GM12865 (cell line): Measurements from ENCODE around the gene ADGRB2.

Experiments used
- DNase-seq: peaks from one replicate; pipeline ENCODE4 v3.0.0; 2010; ENCODE audit warnings: low read depth
- H3K4me3 ChIP-seq: 2 replicates; pipeline ENCODE4 v1.5.1; 2011; ENCODE audit warnings: mild to moderate bottlenecking, low read depth, low read length, control low read depth
- CTCF ChIP-seq: IDR thresholded peaks from 2 replicates; pipeline ENCODE4 v1.5.1; 2011; ENCODE audit warnings: low read length, control low read depth, low read depth, inconsistent platforms; ENCODE audit not compliant: insufficient read depth; ENCODE audit errors: missing control alignments

Gene ADGRB2

GRCh38 chr1:31690921-31691320, 73.2 kb downstream of the ADGRB2 start:
- no peak for DNase-seq
- H3K4me3 ChIP-seq = no peak overlapping the region
- no peak for TF ChIP-seq CTCF

- DNase-seq = no peak
- H3K4me3 ChIP-seq = no peak overlapping the region
- TF ChIP-seq CTCF = no peak
These were observed 74.3 kb downstream of the ADGRB2 start for GRCh38 chr1:31689854-31690253.

GRCh38 chr1:31689379-31689778, 74.8 kb downstream of the ADGRB2 start:
- DNase-seq = no peak
- no peak overlapping the region for H3K4me3 ChIP-seq
- TF ChIP-seq CTCF = no peak

- TF ChIP-seq CTCF = no peak
- no peak overlapping the region for H3K4me3 ChIP-seq
- DNase-seq = no peak
These were observed 75.8 kb downstream of the ADGRB2 start for GRCh38 chr1:31688233-31688918.

DNA sequence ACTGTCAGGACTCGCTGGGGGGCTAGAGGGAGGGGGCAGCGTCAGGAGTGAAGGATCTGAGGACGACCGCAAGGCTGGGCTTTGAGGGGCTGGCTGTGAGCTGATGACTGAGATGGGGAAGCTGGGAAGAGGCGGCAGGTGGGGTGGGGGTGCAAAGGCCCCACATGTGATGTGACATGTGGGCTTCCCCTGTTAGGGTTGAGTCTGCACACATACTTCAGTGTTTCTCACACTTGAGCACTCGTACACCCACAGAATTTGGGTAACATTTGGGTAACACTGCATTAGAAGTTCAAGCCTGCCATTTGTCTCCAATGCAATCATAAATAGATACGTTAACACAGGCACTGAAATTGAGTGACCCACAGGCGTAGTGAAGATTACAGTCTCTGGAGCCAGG, 76.5 kb downstream of the ADGRB2 start:
- no peak for DNase-seq
- H3K4me3 ChIP-seq = no peak overlapping the region
- TF ChIP-seq CTCF = no peak

- no peak overlapping the region for H3K4me3 ChIP-seq
- no peak for DNase-seq
- TF ChIP-seq CTCF = no peak
These were observed 78.3 kb downstream of the ADGRB2 start for GRCh38 chr1:31685795-31686194.

DNA sequence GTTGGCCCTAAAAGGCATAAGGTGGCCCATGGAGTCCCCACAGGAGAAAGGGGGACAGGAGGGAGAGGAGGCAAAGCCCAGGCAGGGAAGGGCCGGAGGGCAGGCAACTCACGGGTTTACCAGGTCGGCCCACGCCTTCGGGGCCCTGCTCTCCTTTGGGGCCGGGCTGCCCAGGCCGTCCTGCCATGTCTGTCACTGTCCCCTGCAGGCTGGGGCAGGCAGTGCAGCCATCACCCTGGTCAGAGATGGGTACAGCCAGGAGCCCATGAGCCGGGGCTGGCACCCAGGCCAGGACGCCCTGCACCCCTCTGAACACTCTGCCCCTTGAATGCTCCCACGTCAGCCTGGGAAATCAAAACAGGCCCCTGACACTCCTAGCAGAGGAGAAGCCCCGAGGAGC, 80.1 kb downstream of the ADGRB2 start:
- peak; percentile 27 for DNase-seq
- TF ChIP-seq CTCF = peak; percentile 58
- H3K4me3 ChIP-seq = no peak overlapping the region
